GM18519 (cell line): ENCODE data around the gene FGD6.
"Not testable (repeated sequence)": the region's sequence is repeated elsewhere in the genome, so short reads cannot be mapped to it uniquely, and the experiment has no call there.

ENCODE experiments used
- ATAC-seq: cut with Tn5 transposase; IDR thresholded peaks from one replicate; pipeline ENCODE4 v1.9.1; 2021; ENCODE audit warnings: mild to moderate bottlenecking, moderate library complexity; ENCODE audit not compliant: unreplicated experiment, low FRiP score

The FGD6 gene

GRCh38 chr12:95217377-95218149 lies at the start of gene FGD6, which contains the start of gene VEZT:
Gene FGD6, minus strand, starts transcription at chr12:95217467. Its CDS starts 227 bp downstream, at chr12:95217240.
Gene VEZT, plus strand, starts transcription at chr12:95217807. Its CDS starts 44 bp downstream, at chr12:95217851.
- ATAC-seq, result peak; percentile 87

DNA sequence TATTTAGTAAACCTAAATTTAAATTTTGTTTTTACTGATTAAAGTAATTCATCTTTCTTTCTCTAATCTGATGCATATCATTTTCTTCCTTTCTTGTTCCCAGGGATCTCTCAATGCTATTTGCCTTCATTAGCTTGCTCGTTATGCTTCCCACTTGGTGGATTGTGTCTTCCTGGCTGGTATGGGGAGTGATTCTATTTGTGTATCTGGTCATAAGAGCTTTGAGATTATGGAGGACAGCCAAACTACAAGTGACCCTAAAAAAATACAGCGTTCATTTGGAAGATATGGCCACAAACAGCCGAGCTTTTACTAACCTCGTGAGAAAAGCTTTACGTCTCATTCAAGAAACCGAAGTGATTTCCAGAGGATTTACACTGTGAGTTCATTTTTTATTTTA lies 49.0 kb upstream of the FGD6 start:
- ATAC-seq, result no peak

DNA sequence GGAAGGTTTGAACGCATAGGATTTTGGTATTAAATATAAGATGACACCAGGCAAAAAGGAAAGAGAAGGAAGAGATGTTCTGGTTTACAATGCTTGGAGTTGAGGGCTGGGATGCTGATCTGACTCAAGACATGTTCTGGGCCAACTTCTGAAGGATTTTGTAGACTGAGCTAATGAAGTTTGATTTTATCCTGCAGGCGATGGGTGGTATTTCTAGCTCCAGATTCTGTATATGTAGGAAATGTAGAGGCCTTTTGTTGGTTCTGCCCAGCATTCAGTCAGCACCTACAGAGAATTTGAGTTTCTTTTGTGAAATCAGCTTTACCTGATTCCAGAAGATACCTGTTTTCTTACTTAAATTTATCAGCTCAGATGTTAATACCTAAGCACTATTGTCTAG lies 48.5 kb upstream of the FGD6 start:
- ATAC-seq, result no peak

- no peak for ATAC-seq
Measured at GRCh38 chr12:95262808-95263207, 45.5 kb upstream of the FGD6 start.

DNA sequence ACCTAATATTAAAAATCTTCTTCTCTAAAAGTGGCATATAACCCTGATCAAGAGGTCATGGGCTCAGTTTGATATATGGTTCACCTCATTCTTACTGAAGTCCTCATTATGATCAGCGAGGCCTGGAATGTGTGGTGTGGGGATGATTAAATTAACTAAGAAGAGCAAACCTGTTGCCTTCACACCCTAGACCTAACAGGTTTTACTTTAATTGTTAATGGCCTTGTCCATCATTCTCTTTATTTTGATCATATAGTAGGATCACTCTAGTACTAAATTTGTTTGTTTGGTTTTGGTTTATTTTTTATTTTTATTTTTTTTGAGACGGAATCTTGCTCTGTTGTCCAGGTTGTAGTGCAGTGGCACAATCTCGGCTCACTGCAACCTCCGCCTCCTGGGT lies 43.8 kb upstream of the FGD6 start:
- ATAC-seq, result no peak

DNA sequence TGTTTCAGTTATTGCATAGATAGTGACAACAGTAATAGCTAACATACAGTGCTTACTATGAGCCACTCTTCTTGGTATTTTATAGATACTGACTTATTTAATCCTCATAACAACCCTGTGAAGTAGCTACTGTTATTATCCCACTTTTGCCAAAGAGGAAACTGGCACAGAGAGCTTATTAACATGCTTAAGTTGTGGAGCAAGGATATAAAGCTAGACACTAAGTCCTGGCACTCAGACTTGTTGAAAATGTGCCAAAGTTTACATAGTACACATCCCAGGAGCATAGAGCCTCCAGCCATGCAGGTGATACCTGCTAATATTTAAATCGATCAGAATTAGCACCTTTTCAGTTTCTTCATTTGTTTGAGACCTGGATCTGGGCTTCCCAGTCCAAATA lies 42.1 kb upstream of the FGD6 start:
- ATAC-seq, result no peak

- ATAC-seq, result no peak
Measured at GRCh38 chr12:95258803-95259202, 41.5 kb upstream of the FGD6 start.

DNA sequence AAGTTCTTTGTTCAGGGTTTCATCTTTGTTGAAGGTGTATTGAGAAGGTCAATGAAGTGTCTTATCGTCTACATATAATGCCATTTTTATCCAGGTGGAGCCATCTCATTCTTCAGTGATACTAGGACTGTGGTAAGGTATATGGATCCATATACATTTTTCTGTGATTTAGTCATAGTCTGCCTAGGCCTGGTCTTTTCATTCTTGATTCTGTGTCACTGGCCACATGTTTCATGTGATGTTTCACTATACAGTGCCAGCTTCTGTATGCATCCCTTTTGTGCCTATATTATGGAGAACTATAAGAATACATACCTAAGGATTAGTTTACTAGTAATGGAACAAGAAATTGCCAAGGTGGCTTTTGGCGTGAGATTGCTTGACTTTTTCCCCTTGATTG lies 40.9 kb upstream of the FGD6 start:
- ATAC-seq, result no peak

GRCh38 chr12:95257541-95257940 lies 40.3 kb upstream of the FGD6 start:
- no peak for ATAC-seq

DNA sequence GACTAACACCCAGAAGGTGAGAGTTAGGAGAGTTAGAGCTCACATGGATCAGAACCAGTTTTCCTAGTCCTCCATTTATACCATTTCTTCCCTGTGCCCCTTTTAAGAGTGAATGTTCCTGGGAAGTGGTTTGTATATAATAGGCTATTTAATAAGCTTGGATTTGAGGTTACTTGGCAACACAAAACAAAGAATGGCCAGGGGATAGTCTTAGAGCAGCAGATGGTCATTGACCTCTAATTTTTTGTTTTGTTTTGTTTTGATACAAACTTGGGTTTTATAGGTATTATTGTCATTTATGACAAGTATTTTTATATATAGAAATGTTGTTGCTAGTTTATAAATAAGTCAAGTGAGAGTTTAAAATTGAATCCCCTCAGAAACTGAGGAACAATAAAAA lies 36.1 kb upstream of the FGD6 start:
- no peak for ATAC-seq

- no peak for ATAC-seq
Measured at GRCh38 chr12:95248604-95249360, 31.5 kb upstream of the FGD6 start.

DNA sequence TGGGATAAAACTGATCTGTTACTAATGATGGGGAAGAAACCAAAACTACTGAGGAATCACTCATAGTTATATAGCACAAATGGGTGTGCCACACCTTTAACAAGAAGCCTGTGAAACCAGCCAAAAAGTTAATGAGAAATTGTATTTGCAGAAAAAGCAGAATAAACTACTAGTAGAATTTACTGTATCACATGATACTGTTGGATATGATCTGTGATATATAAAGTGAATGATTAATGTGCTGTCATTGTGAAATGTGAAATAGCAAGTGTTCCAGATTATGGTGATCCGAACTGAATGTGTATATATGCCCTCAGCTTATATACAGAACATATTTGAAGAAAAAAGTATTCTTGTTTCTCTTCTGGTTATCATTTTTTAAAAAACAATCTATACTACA lies 30.8 kb upstream of the FGD6 start:
- no peak for ATAC-seq

DNA sequence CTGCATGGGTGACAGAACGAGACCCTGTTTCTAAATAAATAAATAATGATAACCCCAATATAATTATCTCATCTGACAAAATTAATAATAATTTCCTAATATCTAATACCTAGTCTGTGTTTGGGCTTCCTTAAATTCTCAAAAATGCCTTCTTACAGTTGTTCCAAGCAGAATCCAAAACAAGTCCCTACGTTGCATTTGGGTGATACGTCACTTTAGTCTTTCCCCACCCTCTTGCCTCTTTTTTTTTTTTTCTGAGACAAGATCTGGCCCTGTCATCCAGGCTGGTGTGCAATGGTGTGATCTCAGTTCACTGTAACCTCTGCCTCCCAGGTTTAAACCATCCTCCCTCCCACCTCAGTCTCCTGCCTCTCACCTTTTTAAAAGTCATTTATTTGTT lies 27.1 kb upstream of the FGD6 start:
- no peak for ATAC-seq

DNA sequence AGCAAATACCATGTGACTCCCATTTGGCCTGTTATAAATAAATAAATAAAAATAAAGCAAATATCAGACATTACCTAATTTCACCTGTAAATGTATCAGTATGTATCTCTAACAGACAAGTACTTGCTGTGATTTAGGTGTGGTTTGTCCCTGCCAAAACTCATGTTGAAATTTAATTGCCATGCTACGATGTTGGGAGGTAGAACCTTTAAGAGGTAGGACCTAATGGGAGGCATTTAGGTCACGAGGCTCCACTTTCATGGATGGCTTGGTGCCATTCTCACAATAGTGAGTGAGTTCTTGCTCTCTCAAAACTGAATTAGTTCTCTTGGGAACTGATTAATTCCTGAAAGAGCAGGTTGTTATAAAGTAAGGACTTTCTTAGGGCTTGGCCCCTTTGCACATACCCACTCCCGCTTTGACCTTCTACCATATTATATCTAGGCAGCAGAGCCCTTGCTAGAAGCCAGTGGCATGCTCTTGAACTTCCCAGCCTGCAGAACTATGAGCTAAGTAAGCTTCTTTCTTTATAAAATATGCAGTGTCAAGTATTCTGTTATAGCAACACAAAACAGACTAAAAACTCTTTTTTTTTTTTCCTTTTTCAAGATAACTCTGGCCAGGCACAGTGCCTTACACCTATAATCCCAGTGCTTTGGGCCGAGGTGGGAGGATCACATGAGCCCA lies 26.4 kb upstream of the FGD6 start:
- no peak for ATAC-seq

DNA sequence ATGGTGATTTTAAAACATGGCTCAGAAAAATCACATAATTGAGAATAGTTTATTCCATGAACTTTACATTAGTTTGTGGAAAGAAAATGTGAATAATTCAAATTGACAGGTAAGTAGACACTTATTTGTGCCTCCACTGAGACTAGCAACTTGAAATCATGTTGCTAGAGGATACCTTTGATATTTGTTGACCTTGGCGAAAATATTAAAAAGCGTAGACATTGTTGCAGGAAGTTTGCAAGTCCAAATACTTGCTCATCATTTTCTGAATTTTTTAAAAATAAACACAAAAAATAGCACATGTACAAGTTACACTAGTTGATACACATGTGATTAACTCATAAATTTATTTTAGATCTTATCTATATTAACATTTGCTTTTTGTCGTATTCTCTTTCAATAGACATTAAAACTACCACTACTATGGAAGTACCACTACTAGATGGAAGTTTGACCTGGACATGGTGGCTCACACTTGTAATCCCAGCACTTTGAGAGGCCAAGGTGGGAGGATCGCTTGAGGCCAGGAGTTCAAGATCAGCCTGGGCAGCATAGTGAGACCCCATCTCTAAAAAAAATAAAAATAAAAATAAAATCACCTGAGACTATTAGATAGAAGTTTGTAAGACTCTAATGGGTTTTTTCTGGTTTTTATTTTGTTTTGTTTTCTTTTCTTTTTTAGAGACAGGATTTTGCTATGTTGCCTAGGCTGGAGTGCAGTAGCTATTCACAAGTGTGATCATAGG lies 24.7 kb upstream of the FGD6 start:
- no peak for ATAC-seq

DNA sequence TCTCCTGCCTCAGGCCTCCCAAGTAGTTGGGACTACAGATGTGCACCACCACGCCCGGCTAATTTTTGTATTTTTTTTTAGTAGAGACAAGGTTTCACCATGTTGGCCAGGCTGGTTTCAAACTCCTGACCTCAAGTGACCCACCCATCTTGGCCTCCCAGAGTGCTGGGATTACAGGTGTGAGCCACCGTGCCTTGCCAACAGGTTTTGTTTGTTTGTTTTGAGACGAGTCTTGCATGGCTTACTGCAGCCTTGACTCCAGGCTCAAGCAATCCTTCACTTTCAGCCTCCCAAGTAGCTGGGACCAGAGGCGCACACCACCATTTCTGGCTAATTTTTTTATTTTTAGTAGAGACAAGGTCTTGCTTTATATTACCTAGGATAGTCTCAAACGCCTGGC lies 23.9 kb upstream of the FGD6 start:
- not testable (repeated sequence) for ATAC-seq

- ATAC-seq, result no peak
Measured at GRCh38 chr12:95240556-95240955, 23.3 kb upstream of the FGD6 start.

GRCh38 chr12:95239835-95240234 lies 22.6 kb upstream of the FGD6 start:
- ATAC-seq, result not testable (repeated sequence)

DNA sequence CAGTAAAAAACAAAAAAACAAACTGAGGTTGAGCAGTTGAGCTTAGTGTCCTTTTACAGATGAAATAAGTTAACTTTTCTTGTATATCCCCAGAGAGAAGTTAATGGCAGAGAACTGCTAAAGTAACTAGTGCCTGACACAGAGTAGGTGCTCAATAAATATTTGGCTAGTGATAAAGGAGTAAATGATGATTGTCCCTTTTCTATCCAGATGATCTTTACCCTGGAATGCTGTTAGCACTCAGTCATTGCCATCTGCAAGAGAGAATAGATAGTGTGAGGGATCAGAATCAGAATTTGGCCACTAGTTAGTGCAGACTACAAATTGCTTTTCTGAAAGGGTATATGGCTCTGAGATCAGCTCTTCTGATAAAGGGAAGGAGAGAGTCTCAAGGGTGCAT lies 21.9 kb upstream of the FGD6 start:
- no peak for ATAC-seq

DNA sequence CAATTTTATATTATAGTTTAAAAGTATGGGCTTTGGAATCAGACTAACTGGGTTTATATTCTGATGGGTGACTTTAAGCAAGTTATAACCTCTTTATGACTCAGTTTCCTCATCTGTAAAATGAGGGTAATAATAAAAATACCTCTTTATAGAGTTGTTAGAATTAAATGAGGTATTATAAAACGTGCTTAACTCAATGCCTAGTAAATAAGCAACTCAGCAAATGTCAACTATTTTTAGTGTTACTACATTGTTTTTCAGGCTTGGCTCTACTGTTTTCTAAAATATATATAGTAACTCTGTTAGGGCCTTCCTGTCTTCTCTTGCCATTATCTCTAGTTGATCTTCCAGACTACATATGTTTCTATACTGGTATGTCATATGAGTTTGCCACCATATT lies 20.9 kb upstream of the FGD6 start:
- no peak for ATAC-seq

DNA sequence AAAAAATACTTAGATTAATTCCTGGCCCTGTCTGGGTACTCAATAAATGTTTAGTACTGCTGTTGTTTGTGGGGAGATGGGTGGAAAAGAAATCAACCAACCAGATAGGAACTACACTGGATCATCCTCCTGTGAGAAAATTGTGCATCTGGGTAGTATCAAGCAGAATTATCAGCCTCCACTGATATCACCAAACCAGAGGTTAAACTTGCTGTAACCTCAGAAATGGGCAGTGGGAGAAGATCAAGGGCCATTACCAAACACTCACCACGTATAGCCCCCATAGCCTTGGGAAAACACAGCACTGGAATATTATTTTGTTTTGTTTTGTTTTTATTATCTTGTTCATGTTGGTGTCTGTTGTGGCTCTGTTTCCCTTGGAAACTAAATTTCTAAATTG lies 20.0 kb upstream of the FGD6 start:
- ATAC-seq, result no peak
